IPS DF 6.9 (cell line): ENCODE results near the gene CASD1.

Experiments
- DNase-seq: peaks from one replicate; pipeline ENCODE4 v3.0.0-alpha.2; 2013; ENCODE audit warnings: low read depth, low spot score
- H3K27ac ChIP-seq: one replicate; pipeline ENCODE4 v1.5.1; 2013; ENCODE audit warnings: low read length, control low read depth
- H3K27me3 ChIP-seq: 2 replicates; pipeline ENCODE4 v1.6.1; 2013; ENCODE audit warnings: mild to moderate bottlenecking, low read length; ENCODE audit not compliant: control insufficient read depth, insufficient read depth
- H3K36me3 ChIP-seq: 2 replicates; pipeline ENCODE4 v1.6.1; 2013; ENCODE audit warnings: low read length; ENCODE audit not compliant: control insufficient read depth, insufficient read depth
- H3K4me1 ChIP-seq: 2 replicates; pipeline ENCODE4 v1.6.1; 2013; ENCODE audit warnings: low read length; ENCODE audit not compliant: control insufficient read depth, insufficient read depth
- H3K4me3 ChIP-seq: 2 replicates; pipeline ENCODE4 v1.5.1; 2013; ENCODE audit warnings: mild to moderate bottlenecking, low read length
- H3K9me3 ChIP-seq: 2 replicates; pipeline ENCODE4 v1.6.1; 2013; ENCODE audit warnings: low read length, inconsistent platforms; ENCODE audit not compliant: control insufficient read depth, insufficient read depth
- WGBS: extraction: QIAGEN DNeasy Blood & Tissue Kit; methylation state at CpG from one replicate; pipeline ENCODE4 v1.1.7; 2013; ENCODE audit warnings: mixed read lengths, missing lambda C conversion rate; ENCODE audit not compliant: insufficient read length, insufficient coverage; 5-methylcytosine and 5-hydroxymethylcytosine counted together

The CASD1 gene

DNA sequence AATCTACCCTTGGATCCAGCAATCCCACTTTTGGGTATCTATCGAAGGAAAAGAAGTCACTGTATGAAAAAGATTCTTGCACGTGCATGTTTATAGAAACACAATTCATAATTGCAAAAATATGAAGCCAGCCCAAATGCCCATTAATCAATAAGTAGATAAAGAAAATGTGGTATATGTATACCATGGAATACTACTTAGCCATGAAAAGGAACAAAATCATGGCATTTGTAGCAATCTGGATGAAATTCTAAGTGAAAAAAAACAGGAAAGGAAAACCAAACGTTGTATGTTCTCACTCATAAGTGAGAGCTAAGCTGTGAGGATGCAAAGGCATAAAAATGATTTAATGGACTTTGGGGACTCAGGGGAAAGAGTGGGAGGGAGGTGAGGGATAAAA is 18.2 kb upstream of the CASD1 start:
- H3K9me3 ChIP-seq: no peaks in the 10 kb centered on the region
- DNase-seq: no peak

DNA sequence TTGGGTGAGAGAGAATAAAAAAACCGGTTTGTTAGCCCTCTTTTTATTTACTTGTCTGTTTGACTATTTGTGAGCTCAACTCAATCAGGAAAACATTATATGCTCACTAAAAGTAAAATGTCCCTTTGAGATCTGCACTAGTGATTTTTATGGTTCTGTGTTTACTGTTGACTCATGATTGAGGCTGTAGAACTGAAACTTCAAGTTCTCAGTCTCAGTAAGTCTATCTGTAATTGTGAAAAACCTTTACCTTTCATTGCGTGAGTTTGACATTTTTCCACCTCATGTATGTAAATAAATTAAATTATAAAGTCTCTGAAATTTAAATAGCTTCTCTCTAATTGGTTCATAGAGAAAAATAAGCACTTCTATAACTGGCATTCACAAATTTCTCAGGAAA is 17.0 kb upstream of the CASD1 start:
- no CpG with 5 or more reads among the region's 2 CpGs for WGBS

More for the DNA sequence above, 18.2 kb upstream of the CASD1 start:
- WGBS: no CpG with 5 or more reads among the region's 3 CpGs
- H3K27ac ChIP-seq: no peak overlapping the region
- no peak overlapping the region for H3K4me3 ChIP-seq
- no peaks in the 10 kb centered on the region for H3K36me3 ChIP-seq
- no peaks in the 10 kb centered on the region for H3K4me1 ChIP-seq
- H3K27me3 ChIP-seq: no peaks in the 10 kb centered on the region

DNA sequence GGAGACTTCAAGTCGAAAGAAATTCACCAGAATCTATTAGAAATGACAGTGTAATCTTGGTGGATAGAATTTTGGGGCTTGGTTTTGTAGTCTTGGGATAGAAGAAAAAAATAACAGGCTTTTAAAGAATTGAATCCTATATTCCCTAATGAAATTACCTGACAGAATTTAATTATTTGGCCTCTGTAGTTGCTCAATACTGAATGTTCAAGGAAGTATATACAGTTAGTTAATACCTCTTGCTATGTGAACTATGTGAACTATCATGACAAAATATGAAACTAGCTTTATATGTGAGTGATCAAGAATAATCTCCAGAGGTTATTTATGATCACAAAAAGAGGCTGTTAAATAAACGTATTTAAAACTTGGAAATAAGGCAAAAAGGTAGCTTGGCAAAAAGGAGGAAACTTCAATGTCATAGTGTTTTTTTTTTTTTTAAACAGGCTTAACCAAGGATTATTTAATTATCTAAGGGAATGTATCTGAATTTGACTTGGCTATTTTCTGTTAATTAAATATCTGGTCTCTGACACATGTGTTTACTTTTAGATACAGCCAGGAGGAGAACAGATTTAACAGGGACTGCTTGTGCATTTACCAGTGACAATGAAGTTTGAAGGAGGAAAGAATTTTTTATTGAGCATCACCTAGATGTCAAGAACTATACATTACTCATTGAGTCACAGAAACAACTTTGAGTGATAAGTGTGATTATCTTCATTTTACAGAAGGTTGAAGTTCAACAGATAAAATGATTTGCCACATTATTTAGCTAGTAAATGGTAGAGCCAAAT is 11.5 kb upstream of the CASD1 start:
- no peaks in the 10 kb centered on the region for H3K27me3 ChIP-seq
- WGBS: no CpG with 5 or more reads among the region's 2 CpGs
- no peak overlapping the region for H3K4me3 ChIP-seq
- no peaks in the 10 kb centered on the region for H3K9me3 ChIP-seq
- H3K27ac ChIP-seq: no peak overlapping the region
- H3K36me3 ChIP-seq: no peaks in the 10 kb centered on the region
- H3K4me1 ChIP-seq: no peaks in the 10 kb centered on the region
- DNase-seq: no peak

More for the DNA sequence above, 17.0 kb upstream of the CASD1 start:
- Histone ChIP-seq H3K4me1 (no peaks in the 10 kb centered on the region), H3K27me3 (no peaks in the 10 kb centered on the region), H3K9me3 (no peaks in the 10 kb centered on the region), H3K4me3 (no peak overlapping the region), H3K36me3 (no peaks in the 10 kb centered on the region), H3K27ac (no peak overlapping the region)
- DNase-seq: no peak

DNA sequence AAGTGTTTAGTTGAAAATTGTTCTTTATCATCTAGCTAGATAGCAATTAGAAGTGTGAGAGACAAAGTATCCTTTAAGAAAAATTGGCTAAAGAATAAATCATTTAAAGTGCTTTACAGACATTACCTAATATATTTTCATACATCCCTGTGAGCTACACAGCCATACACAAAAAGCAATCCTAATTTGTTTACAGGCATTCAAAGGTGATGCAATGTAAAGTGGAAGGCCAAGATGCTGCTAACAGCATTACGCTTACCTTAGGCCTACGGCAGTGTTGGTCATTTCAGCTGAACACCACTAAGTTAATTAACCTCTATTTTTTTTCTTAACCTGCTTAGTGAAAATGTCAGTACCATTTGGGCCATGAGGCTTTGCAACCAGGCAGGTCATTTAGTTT is 10.7 kb upstream of the CASD1 start:
- DNase-seq: no peak
- Histone ChIP-seq H3K4me3 (no peak overlapping the region), H3K27ac (no peak overlapping the region), H3K9me3 (no peaks in the 10 kb centered on the region), H3K36me3 (no peaks in the 10 kb centered on the region), H3K27me3 (no peaks in the 10 kb centered on the region), H3K4me1 (no peaks in the 10 kb centered on the region)
- no CpG with 5 or more reads among the region's 2 CpGs for WGBS

DNA sequence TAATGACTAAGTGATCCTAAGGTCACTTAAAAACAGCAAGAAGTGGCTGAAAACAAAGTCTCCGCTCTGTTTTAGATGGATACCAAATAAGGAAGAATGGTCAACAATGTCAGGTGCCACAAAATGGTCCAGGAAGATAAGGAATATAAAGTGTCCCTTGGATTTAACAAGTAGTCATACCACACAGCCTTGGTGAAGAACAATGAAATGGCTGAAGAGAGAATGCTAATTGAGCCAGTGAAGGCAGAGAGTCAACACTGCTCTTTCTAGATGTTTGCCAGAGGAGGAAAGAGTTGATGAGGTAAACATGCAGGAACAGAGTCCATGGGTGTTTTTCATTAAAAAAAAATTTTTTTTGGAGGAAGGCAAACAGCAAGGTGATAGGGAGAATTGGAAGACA is 2.1 kb upstream of the CASD1 start:
- H3K27ac ChIP-seq: no peak overlapping the region
- no peak overlapping the region for H3K4me3 ChIP-seq
- WGBS: no CpG with 5 or more reads among the region's 1 CpG
- DNase-seq: no peak
- H3K4me1 ChIP-seq: peaks cover 3% of the 10 kb centered on the region
- no peaks in the 10 kb centered on the region for H3K36me3 ChIP-seq
- H3K27me3 ChIP-seq: no peaks in the 10 kb centered on the region
- H3K9me3 ChIP-seq: no peaks in the 10 kb centered on the region

DNA sequence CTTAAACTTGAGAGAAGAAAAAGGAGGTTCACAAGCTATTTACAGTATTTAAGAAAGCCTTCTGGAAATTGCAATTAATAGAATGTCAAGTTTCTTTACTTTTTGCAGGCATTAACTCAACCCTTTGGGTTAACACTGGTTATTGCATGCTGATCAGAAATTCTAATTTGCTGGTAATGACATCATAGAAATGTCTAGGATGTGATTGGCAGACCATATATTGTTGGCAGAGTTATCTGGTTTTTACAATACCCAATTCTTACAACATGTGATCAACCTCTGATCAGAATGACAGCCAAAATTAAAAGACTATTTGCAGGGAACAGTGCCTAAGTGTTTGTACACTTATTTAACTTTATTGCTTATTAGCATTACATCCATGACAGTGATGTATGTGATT is 1.6 kb upstream of the CASD1 start:
- peaks cover 3% of the 10 kb centered on the region for H3K4me1 ChIP-seq
- H3K4me3 ChIP-seq: no peak overlapping the region
- H3K27me3 ChIP-seq: no peaks in the 10 kb centered on the region
- no peaks in the 10 kb centered on the region for H3K36me3 ChIP-seq
- H3K27ac ChIP-seq: no peak overlapping the region
- H3K9me3 ChIP-seq: no peaks in the 10 kb centered on the region
- DNase-seq: no peak

DNA sequence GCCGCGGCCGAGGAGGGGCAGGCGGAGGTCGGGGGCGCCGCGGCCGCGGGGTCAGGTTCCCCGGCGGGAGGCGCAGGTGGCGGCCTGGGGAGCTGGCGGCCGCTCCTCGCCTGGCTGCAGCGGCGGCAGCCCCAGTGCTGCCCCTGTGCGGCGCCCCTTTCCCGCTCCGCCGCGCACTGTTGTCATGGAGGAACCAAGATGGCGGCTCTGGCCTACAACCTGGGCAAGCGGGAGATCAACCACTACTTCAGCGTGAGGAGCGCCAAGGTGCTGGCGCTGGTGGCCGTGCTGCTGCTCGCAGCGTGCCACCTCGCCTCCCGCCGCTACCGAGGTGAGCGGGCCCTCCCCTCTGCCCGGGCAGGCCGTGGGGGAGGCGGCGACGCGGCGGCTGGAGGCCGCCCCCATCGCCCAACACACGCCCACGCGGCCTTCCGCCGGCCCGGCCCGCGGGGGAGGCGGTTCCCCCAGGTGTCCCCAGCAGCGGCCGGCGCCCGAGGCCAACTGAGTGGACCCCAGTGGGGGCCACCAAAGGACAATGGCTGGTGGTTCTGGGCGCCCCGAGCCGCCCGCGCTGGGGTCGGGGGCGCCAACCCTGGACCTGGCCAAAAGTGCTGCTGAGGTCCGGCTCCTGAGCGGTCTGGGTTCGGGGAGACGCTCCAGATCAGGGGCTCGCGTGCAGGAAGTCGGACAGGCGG is 425 bp downstream of the CASD1 start:
- Histone ChIP-seq H3K27ac (no peak overlapping the region), H3K4me3 (peak overlapping the region; percentile 80; the same call in 1 of the 2 replicates), H3K4me1 (peaks cover 3% of the 10 kb centered on the region), H3K36me3 (no peaks in the 10 kb centered on the region), H3K27me3 (no peaks in the 10 kb centered on the region), H3K9me3 (no peaks in the 10 kb centered on the region)
- no CpG with 5 or more reads among the region's 75 CpGs for WGBS
- no peak for DNase-seq

DNA sequence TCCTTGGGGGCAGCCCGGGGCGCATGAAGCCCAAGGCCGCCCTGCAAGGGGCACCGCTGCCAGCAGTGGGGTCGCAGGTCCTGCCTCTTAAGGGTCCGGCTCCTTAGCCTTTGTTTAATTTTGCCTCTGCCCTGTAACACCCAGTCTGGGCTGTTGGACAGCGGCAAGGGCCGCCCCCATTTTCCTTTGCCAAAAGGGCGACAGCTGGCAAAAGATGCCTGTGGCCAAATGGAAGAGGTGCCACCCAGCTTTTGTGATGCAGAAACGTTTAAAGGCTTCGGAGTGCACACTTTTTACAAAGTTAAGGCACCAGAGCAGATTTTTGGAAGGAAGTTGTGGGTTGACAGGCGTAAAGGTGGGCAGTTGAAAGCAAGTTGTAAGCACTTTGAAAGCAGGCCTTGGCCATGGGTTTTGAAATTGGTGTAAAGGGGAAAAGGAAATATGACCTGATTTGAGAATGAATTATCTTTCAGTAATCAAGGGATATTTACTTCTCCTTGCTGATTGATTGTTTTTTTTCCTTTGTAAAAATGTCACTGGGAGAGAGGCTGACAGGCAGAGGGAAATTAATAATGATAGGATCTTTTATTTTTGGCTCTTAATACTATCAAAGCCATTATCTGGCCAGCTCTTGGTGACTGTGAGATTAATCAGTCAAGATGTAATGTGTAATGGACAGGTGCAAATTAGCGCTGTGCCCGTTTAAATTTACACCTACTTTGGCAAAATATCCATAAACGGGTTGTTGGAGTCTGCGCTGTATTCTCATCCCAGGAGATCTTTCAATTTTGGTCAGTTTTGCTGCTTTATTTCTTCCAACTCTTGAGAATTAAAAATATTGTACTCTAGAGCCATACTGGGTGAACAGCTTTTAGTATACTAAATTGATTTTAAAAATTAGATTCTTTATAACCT is 1.2 kb downstream of the CASD1 start:
- peaks cover 3% of the 10 kb centered on the region for H3K4me1 ChIP-seq
- no peaks in the 10 kb centered on the region for H3K36me3 ChIP-seq
- no peak overlapping the region for H3K27ac ChIP-seq
- H3K9me3 ChIP-seq: no peaks in the 10 kb centered on the region
- WGBS: no CpG with 5 or more reads among the region's 16 CpGs
- no peaks in the 10 kb centered on the region for H3K27me3 ChIP-seq
- peak overlapping the region; percentile 80; the same call in 1 of the 2 replicates for H3K4me3 ChIP-seq
- DNase-seq: no peak

DNA sequence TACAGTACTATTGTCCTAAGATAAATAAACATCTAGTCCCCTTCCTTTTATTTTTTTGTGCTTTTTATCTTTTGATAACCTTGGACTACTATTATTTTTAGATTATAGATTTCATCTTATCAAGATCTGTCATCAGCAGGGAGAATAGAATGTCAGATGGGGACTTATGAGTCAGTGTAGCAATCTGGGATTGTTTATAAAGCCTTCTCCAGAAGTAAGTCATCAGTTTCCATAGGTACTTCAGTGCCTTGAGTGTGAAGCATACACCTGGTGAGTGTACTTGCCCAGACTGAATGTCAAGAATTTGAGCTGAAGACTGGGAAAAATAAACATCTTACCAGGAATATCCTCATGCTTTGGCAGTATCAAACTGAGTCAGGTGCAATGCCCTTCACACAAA is 2.1 kb downstream of the CASD1 start:
- no peaks in the 10 kb centered on the region for H3K9me3 ChIP-seq
- no peak for DNase-seq
- H3K36me3 ChIP-seq: no peaks in the 10 kb centered on the region
- H3K27me3 ChIP-seq: no peaks in the 10 kb centered on the region
- H3K27ac ChIP-seq: no peak overlapping the region
- peaks cover 3% of the 10 kb centered on the region for H3K4me1 ChIP-seq
- no peak overlapping the region for H3K4me3 ChIP-seq

DNA sequence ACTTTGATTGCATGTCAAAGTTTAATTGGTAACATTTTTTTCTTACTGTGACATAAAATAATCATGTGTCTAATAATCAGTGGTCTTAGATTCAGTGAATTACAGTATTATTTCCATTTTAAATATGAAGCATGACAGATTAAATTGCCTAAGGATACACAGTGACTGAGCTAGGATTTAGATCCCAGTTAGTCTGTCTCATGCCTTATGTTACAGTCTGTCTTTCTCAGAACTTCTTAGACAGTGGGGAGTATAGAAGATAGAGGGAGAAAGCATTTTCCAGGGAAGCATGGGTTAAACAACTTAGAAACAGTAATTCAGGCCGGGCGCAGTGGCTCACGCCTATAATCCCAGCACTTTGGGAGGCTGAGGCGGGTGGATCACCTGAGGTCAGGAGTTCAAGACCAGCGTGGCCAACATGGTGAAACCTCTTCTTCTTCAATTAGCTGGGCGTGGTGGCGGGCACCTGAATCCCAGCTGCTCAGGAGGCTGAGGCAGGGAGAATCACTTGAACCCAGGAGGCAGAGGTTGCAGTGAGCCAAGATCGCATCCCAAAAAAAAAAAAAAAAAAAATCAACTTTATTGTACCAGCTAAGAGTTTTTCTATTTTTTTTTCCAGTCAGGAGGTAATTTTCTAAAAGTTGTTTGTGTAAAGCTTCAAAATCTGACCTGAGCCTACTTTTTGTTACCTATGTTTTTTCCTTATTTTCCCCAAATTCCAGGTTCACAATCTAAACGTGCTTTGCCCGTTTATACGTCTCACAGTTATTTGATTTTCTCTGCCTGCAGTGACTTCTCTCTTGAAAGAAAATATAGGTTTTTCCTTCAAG is 3.3 kb downstream of the CASD1 start:
- Histone ChIP-seq H3K4me3 (no peak overlapping the region), H3K27ac (no peak overlapping the region), H3K9me3 (no peaks in the 10 kb centered on the region), H3K4me1 (peaks cover 3% of the 10 kb centered on the region), H3K36me3 (no peaks in the 10 kb centered on the region), H3K27me3 (no peaks in the 10 kb centered on the region)
- no peak for DNase-seq
- WGBS: no CpG with 5 or more reads among the region's 11 CpGs
